ENCODE results near the gene RAB11FIP3. TPM values are rescaled to one million over a fixed set of nuclear protein-coding genes. Genes with fewer than 3 reads are reported as not detected.

The RAB11FIP3 gene
- total and polyA plus RNA-seq, 7 experiments from 2014 or later, result 0.71 to 53.0 (median 43.3) TPM

DNA sequence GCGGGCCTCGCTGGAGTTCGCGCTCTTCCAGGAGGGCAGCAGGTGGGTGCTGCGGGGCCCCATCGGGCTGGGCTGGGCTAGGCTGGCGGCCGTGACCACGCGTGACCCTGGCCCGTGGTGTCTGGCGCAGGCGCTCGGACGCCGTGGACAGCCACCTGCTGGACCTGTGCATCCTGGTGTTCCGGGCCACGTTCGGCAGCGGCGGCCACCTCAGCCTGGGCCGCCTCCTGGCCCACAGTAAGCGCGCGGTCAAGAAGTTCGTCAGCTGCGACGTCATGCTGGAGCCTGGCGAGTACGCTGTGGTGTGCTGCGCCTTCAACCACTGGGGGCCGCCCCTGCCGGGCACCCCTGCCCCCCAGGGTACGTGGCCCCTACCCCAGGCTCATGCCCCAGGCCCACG is 126.7 kb downstream of the RAB11FIP3 start:
- H3K27ac Mint-ChIP-seq, result no peak overlapping the region
- POLR2A ChIA-PET, result no interaction called here
- H3K4me1 Mint-ChIP-seq, result no peaks in the 10 kb centered on the region
- Histone ChIP-seq H3K27ac (ENCODE audit: low read depth, low read length) (no peak overlapping the region), H3K4me3 (ENCODE audit: low read length) (no peak overlapping the region), H3K36me3 (ENCODE audit: control insufficient read depth in 2 of 3, insufficient read depth in 3 of 3, low read length in 3 of 3) (peaks cover 0 to 30% (median 0%) of the 10 kb centered on the region in 3 experiments), H3K4me1 (ENCODE audit: control insufficient read depth in 2 of 2, insufficient read depth in 2 of 2, low read length in 2 of 2) (no peaks in the 10 kb centered on the region), H3K9me3 (ENCODE audit: control insufficient read depth in 2 of 3, low read length in 3 of 3) (no peaks in the 10 kb centered on the region), H3K27me3 (ENCODE audit: control insufficient read depth in 2 of 2, insufficient read depth in 2 of 2, low read length in 2 of 2) (no peaks in the 10 kb centered on the region)
- H3K9me3 Mint-ChIP-seq, result no peaks in the 10 kb centered on the region
- intact Hi-C loops (cut with micrococcal nuclease), result no loop called here
- CTCF ChIA-PET, result no interaction called here
- no peak overlapping the region for H3K4me3 Mint-ChIP-seq
- H3K36me3 Mint-ChIP-seq, result no peaks in the 10 kb centered on the region
- DNase-seq (no peak), ATAC-seq (no peak)
- no peaks in the 10 kb centered on the region for H3K27me3 Mint-ChIP-seq

- H3K27ac ChIP-seq (ENCODE audit: low read depth, low read length), result no peak overlapping the region
- H3K9me3 ChIP-seq (ENCODE audit: control insufficient read depth in 2 of 3, low read length in 3 of 3), result no peaks in the 10 kb centered on the region
- Mint-ChIP-seq H3K36me3 (no peaks in the 10 kb centered on the region), H3K9me3 (no peaks in the 10 kb centered on the region), H3K4me3 (no peak overlapping the region), H3K27ac (no peak overlapping the region), H3K4me1 (no peaks in the 10 kb centered on the region), H3K27me3 (peaks cover 0 to 7% (median 6%) of the 10 kb centered on the region in 5 donors)
- intact Hi-C loops (cut with micrococcal nuclease), result no loop called here
- H3K27me3 ChIP-seq (ENCODE audit: control insufficient read depth in 2 of 2, insufficient read depth in 2 of 2, low read length in 2 of 2), result no peaks in the 10 kb centered on the region
- peaks cover 0 to 22% (median 0%) of the 10 kb centered on the region in 3 experiments for H3K36me3 ChIP-seq (ENCODE audit: control insufficient read depth in 2 of 3, insufficient read depth in 3 of 3, low read length in 3 of 3)
- H3K4me3 ChIP-seq (ENCODE audit: low read length), result no peak overlapping the region
- no peak for DNase-seq
- ChIA-PET POLR2A (no interaction called here), CTCF (no interaction called here)
- ATAC-seq, result no peak
- no peaks in the 10 kb centered on the region for H3K4me1 ChIP-seq (ENCODE audit: control insufficient read depth in 2 of 2, insufficient read depth in 2 of 2, low read length in 2 of 2)
These were observed 128.3 kb downstream of the RAB11FIP3 start for GRCh38 chr16:553601-554296.

GRCh38 chr16:554297-554621 is 128.8 kb downstream of the RAB11FIP3 start:
- no peak overlapping the region for H3K4me3 ChIP-seq (ENCODE audit: low read length)
- Mint-ChIP-seq H3K4me3 (no peak overlapping the region), H3K36me3 (no peaks in the 10 kb centered on the region), H3K27ac (no peak overlapping the region), H3K9me3 (no peaks in the 10 kb centered on the region), H3K4me1 (no peaks in the 10 kb centered on the region), H3K27me3 (peaks cover 0 to 8% (median 6%) of the 10 kb centered on the region in 5 donors)
- no peak for DNase-seq
- intact Hi-C loops (cut with micrococcal nuclease), result no loop called here
- H3K27me3 ChIP-seq (ENCODE audit: control insufficient read depth in 2 of 2, insufficient read depth in 2 of 2, low read length in 2 of 2), result no peaks in the 10 kb centered on the region
- POLR2A ChIA-PET, result interaction anchor here (1.5 kb wide), 1 partner anchor 34 kb away, joined by 3 read pairs; no protein-coding TSS in a partner anchor
- H3K36me3 ChIP-seq (ENCODE audit: control insufficient read depth in 2 of 3, insufficient read depth in 3 of 3, low read length in 3 of 3), result peaks cover 0 to 21% (median 0%) of the 10 kb centered on the region in 3 experiments
- no peaks in the 10 kb centered on the region for H3K4me1 ChIP-seq (ENCODE audit: control insufficient read depth in 2 of 2, insufficient read depth in 2 of 2, low read length in 2 of 2)
- CTCF ChIA-PET, result no interaction called here
- no peak overlapping the region for H3K27ac ChIP-seq (ENCODE audit: low read depth, low read length)
- H3K9me3 ChIP-seq (ENCODE audit: control insufficient read depth in 2 of 3, low read length in 3 of 3), result no peaks in the 10 kb centered on the region
- ATAC-seq, result no peak

DNA sequence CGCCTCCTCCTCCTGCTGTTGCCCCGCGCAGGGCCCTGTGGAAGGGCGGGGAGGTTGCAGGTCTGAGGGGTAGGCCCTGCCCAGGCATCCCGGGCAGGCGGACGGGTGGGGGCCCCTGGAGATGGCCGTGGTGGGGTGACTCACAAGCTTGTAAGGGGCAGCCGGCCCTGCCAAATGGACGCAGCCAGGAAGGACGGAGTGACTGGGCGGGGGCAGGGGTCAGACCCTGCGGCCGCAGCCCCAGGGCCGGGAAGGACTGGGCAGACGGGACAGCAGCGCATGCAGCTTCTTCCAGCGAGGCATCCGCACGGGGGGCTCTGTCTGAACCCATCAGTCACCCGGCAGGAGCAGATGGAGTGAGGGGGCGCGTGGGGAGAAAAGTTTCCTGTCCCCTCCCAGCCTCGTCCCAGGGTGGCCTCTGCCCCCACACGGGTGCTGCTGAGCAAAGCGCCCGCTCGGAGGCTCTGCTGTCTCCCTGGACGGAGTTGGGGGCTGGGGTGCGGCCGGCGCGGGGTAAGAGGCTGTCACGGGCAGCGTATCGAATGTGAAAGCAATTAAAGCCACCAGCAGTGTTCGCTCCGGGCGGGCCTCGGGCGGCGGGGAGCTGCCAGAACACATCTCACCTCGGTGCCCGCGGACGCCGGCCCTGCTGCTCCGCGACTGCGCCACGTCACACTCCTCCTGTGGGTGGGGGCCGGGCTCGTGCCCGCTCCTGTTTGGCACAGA is 129.4 kb downstream of the RAB11FIP3 start:
- intact Hi-C loops (cut with micrococcal nuclease), result no loop called here
- Histone ChIP-seq H3K36me3 (ENCODE audit: control insufficient read depth in 2 of 3, insufficient read depth in 3 of 3, low read length in 3 of 3) (peaks cover 0 to 21% (median 0%) of the 10 kb centered on the region in 3 experiments), H3K27me3 (ENCODE audit: control insufficient read depth in 2 of 2, insufficient read depth in 2 of 2, low read length in 2 of 2) (no peaks in the 10 kb centered on the region), H3K4me3 (ENCODE audit: low read length) (no peak overlapping the region), H3K9me3 (ENCODE audit: control insufficient read depth in 2 of 3, low read length in 3 of 3) (no peaks in the 10 kb centered on the region), H3K4me1 (ENCODE audit: control insufficient read depth in 2 of 2, insufficient read depth in 2 of 2, low read length in 2 of 2) (no peaks in the 10 kb centered on the region), H3K27ac (ENCODE audit: low read depth, low read length) (no peak overlapping the region)
- ChIA-PET POLR2A (interaction anchor here (1.5 kb wide), 1 partner anchor 33 kb away, joined by 3 read pairs; no protein-coding TSS in a partner anchor), CTCF (no interaction called here)
- Mint-ChIP-seq H3K36me3 (no peaks in the 10 kb centered on the region), H3K4me3 (no peak overlapping the region), H3K27ac (no peak overlapping the region), H3K9me3 (no peaks in the 10 kb centered on the region), H3K27me3 (peaks cover 0 to 11% (median 6%) of the 10 kb centered on the region in 5 donors), H3K4me1 (peaks cover 0 to 2% (median 0%) of the 10 kb centered on the region in 7 donors)
- ATAC-seq, result no peak
- no peak for DNase-seq

DNA sequence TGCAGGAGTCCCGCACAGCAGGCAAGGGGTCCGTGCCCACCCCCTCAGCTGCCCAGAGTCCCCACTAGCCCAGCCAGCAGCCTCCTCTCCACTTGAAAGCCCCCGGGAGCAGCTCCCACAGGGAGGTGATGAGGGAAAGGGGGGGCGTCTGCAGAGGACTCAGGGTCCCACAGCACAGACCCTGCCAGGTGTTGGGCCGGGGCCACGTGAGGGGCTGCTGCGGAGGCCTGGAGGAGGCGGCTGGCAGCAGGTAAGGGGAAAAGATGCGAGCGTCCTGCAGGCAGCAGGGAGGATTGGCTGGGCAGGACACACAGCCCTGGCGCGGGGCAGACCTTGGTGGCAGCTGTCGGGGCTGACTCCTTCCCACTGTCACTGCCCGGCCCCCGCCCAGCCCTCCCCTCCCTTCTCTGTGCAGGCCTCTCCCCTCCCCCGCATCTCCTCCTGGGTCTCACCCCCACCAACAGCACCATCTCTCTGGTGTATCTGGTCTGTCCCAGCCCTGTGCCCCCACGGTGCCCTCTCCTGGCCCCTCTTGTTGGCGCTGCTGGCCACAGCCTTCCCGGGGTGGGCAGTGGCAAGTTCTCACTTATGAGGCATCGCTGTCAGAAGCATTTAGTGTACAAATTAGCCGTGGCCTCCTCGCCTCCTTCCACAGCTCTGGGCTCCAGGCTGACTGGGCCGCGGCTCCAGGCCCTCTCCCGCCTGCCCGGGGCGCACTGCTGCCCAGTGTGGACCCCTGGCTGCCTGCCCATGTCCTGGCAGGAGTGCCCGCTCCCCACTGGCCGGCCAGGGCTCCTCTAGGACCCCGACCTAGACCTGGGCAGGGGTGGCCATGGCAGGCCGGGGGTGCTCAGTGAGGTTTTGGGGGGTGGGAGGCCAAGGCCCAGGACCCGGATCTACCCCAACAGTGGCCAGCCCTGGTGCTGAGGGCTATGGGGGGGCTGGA is 130.4 kb downstream of the RAB11FIP3 start:
- Mint-ChIP-seq H3K4me3 (no peak overlapping the region), H3K36me3 (no peaks in the 10 kb centered on the region), H3K27ac (no peak overlapping the region), H3K27me3 (peaks cover 0 to 11% (median 6%) of the 10 kb centered on the region in 5 donors), H3K9me3 (no peaks in the 10 kb centered on the region), H3K4me1 (peaks cover 0 to 2% (median 0%) of the 10 kb centered on the region in 7 donors)
- peaks cover 0 to 21% (median 0%) of the 10 kb centered on the region in 3 experiments for H3K36me3 ChIP-seq (ENCODE audit: control insufficient read depth in 2 of 3, insufficient read depth in 3 of 3, low read length in 3 of 3)
- H3K4me1 ChIP-seq (ENCODE audit: control insufficient read depth in 2 of 2, insufficient read depth in 2 of 2, low read length in 2 of 2), result no peaks in the 10 kb centered on the region
- POLR2A ChIA-PET, result interaction anchor here (1.5 kb wide), 1 partner anchor 32 kb away, joined by 3 read pairs; no protein-coding TSS in a partner anchor
- H3K9me3 ChIP-seq (ENCODE audit: control insufficient read depth in 2 of 3, low read length in 3 of 3), result no peaks in the 10 kb centered on the region
- intact Hi-C loops (cut with micrococcal nuclease), result no loop called here
- no peaks in the 10 kb centered on the region for H3K27me3 ChIP-seq (ENCODE audit: control insufficient read depth in 2 of 2, insufficient read depth in 2 of 2, low read length in 2 of 2)
- no peak for ATAC-seq
- H3K27ac ChIP-seq (ENCODE audit: low read depth, low read length), result no peak overlapping the region
- CTCF ChIA-PET, result no interaction called here
- H3K4me3 ChIP-seq (ENCODE audit: low read length), result no peak overlapping the region
- DNase-seq, result no peak

- Mint-ChIP-seq H3K27me3 (peaks cover 0 to 13% (median 6%) of the 10 kb centered on the region in 5 donors), H3K36me3 (no peaks in the 10 kb centered on the region), H3K9me3 (no peaks in the 10 kb centered on the region), H3K27ac (no peak overlapping the region), H3K4me1 (peaks cover 0 to 2% (median 0%) of the 10 kb centered on the region in 7 donors), H3K4me3 (no peak overlapping the region)
- no peak overlapping the region for H3K4me3 ChIP-seq (ENCODE audit: low read length)
- ChIA-PET POLR2A (no interaction called here), CTCF (no interaction called here)
- no peak for DNase-seq
- H3K27ac ChIP-seq (ENCODE audit: low read depth, low read length), result no peak overlapping the region
- peaks cover 0 to 16% (median 0%) of the 10 kb centered on the region in 3 experiments for H3K36me3 ChIP-seq (ENCODE audit: control insufficient read depth in 2 of 3, insufficient read depth in 3 of 3, low read length in 3 of 3)
- H3K9me3 ChIP-seq (ENCODE audit: control insufficient read depth in 2 of 3, low read length in 3 of 3), result no peaks in the 10 kb centered on the region
- no peaks in the 10 kb centered on the region for H3K4me1 ChIP-seq (ENCODE audit: control insufficient read depth in 2 of 2, insufficient read depth in 2 of 2, low read length in 2 of 2)
- no peak for ATAC-seq
- no peaks in the 10 kb centered on the region for H3K27me3 ChIP-seq (ENCODE audit: control insufficient read depth in 2 of 2, insufficient read depth in 2 of 2, low read length in 2 of 2)
- intact Hi-C loops (cut with micrococcal nuclease), result no loop called here
These were observed 131.2 kb downstream of the RAB11FIP3 start for GRCh38 chr16:556474-557173.
